Cardiac septum (tissue), 1 donor: ENCODE data around the gene STIP1. TPM values are rescaled to one million over a fixed set of nuclear protein-coding genes. Genes with fewer than 3 reads are reported as not detected.

Experiments used
- DNase-seq: peaks from one replicate; pipeline ENCODE4 v3.0.0-alpha.2; 2020; ENCODE audit warnings: low spot score
- intact Hi-C: fragments of 100-400 bp; cut with DNase I; formaldehyde crosslinking; loops from one replicate; pipeline ENCODE4 v1.14.0; 2022
- long read RNA-seq: library from polyadenylated mRNA; unstranded; transcript quantifications from one replicate; pipeline ENCODE4 v2.0.0, GENCODE V29; 2021
- total RNA-seq: library from RNA; stranded (reverse); fragmentation: NEBNext Ultra II Directional; extraction: Animal tissue kit (Norgen Biotek cat#: 25700); gene quantifications from one replicate; pipeline ENCODE4 v1.2.1, GENCODE V29; 2021
- donor health status: DM: no; HTN: no; CAD: no.

STIP1 gene
- 86.0 TPM for total RNA-seq
- long read RNA-seq, transcript STIP1-201 (14 exons, 2,196 nt), result major isoform, 185 of 217 reads
- long read RNA-seq, partial matches to known transcripts, result 18 of 217 reads
- long read RNA-seq, other reads (novel, unspliced or antisense), result 12 of 217 reads

DNA sequence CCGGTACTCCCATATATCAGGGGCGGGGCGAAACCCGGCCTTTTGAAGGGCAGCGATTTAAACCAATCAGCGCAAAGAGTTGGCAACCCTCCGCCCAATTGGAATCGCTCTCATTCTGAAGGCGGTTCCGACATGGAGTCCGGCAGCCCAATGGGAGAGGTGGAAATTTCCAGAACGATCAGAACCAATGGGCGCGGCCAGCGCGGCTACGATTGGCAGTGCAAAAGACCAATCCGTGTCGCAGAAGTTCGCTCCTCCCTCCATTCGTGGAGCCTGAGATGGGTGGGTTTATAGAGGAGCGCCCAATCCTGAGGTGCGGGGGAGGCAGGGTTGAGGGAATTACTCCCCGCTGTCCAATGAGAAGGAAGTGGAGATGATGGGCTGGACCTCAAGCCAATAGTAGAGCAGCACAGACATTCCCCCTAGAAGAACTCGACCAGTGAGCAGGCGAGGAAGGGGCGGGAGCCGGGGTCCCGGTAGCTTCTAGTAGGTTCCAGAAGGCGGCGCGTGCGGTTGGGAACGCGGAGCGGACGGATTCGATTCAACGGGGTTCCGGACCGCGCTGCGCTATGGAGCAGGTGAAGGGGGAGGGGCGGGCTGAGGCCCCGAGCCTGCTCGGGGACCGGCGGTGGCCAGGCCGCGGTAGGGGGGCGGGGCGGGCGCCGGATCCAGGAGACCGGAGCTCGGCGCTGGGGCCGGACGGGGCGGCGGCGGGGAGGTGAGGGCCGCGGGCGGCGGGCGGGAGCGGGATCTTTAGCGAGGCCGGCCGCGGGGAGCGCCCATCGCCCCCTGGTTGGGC is at the start of gene STIP1:
Gene STIP1, plus strand, starts transcription at position 479 of the 799 bp plus-strand sequence. Its CDS starts 91 bp downstream, at position 570.
- intact Hi-C loops, result loop anchor here (5.0 kb wide), 1 partner anchor 46 kb away; the partner anchor contains the start of genes DNAJC4 and VEGFB

DNA sequence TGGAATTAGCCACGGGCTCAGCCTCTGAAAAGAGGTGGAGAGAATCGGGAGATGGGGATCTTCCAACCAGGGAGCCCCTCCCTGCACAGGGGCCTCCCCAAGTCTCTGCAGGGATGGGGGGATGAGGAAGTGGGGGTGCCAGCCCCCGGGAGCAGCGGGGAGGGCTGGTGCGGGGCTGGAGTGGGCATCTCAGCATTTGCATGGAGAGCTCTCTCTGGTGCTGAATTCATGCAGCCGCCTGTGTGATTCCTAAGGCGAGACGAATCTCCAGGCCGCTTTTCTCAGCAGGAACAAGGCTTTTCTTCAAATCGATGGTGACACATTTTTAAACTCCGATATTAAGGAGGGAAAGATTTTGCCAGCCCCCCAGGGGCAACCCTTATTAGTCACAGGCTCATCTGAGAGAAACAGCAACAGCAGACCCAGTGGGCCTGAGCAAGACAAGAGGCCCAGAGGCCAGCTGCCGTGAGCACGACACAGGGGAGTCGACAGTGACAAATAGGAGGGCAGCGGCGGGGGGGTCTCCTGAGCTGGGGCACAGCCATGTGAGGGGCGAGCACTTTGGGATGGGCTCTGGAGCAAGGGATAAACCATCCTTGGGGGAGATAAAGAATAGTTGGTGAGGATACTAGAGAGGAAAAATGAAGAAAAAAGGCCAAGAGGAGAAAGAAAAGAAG is 49.1 kb upstream of the STIP1 start:
- no peak for DNase-seq
- intact Hi-C loops, result no loop called here

More for the DNA sequence above, at the start of gene STIP1:
- peak; percentile 98 for DNase-seq

DNA sequence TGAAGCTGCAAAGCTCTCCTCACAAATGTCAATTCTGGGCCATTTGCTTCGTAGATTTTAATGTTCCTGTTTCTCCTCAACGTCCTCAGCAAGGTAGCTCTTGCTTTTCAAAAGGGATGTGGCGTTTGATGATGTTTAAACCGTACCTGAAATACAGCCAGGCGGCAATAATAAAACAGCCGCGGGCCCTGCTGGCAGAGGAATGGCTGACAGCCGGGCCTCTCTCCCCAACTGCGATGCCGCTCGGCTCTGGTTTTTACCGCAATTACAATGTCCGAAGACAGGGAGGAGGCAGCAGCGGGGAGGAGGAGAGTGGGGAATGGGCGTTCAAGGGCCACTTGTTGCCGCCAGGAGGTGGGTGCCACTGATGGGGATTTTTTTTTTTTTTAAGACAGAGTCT is 47.6 kb upstream of the STIP1 start:
- intact Hi-C loops, result no loop called here
- no peak for DNase-seq

DNA sequence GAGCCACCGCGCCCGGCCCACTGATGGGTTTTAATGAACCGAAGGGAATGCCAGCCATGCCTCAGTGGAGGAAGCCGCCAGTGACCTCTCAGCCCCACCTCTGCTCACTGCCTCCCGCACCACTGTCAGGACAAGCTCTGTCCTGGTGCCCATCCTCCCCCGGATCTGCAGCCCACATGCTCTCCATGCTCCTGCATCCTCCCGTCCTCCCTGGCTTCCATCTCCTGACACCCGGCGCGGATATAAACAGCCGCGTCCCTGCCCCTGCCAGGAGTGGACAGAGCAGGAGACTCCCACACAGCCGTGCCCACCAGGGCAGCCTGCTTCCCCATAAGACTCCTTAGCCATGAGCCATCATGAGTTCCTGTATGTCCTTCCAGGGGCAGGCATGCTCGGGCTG is 46.9 kb upstream of the STIP1 start:
- intact Hi-C loops, result no loop called here
- DNase-seq, result no peak

DNA sequence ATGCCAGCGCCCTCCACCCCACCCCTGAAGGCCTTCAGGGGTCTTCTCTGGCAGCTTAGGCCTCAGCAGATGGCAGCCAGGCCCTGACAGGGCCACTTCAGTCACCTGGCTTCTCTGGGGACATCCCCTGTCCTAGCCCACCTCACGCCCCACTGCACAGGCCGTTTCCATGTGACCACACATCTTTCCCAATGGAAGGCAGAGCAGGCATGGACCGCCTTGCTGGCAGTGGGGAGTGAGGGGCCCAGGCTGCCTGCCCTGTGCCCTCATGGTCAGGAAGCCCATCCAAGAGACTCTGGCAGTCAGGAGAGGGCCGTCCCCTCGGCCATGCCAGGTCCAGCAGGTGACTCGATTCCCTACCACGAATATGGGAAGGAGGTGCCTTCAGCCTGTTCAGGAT is 45.9 kb upstream of the STIP1 start:
- intact Hi-C loops, result loop anchor here (10.0 kb wide), 1 partner anchor 375 kb away; the partner anchor contains the start of gene ZFTA
- DNase-seq, result no peak

DNA sequence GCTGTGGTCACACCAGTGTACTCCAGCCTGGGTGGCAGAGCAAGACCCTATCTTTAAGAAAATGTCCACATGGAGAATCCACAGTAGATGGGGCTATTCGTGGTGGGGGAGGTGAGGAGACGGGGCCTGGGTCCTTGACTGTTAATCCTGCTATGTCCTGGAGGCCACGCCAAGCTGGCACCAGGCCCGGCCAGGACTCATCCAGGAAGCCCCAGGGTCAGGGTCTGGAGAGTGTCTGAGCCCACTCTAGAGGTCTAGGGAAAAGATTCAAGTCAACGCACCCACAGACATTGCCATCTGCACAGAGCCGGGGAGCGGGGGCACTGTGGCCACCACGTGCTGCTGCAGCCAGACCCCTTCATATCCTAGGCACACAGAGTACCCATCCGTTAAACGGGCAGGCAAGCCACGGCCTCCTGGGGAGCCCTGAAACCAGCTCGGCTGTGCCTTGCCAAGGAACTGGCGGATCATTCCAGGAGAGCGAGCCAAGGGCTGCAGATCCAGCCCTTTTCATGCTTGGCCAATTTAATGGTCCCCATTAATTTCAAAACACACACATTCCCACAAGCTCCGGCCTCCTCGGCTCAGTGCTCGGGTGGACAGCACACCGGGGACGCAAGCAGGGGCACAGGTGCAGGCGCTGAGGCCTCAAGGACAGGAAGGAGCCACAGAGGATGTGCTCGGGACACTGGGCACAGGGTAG is 44.7 kb upstream of the STIP1 start:
- no peak for DNase-seq
- intact Hi-C loops, result loop anchor here (10.0 kb wide), 1 partner anchor 376 kb away; the partner anchor contains the start of gene ZFTA

DNA sequence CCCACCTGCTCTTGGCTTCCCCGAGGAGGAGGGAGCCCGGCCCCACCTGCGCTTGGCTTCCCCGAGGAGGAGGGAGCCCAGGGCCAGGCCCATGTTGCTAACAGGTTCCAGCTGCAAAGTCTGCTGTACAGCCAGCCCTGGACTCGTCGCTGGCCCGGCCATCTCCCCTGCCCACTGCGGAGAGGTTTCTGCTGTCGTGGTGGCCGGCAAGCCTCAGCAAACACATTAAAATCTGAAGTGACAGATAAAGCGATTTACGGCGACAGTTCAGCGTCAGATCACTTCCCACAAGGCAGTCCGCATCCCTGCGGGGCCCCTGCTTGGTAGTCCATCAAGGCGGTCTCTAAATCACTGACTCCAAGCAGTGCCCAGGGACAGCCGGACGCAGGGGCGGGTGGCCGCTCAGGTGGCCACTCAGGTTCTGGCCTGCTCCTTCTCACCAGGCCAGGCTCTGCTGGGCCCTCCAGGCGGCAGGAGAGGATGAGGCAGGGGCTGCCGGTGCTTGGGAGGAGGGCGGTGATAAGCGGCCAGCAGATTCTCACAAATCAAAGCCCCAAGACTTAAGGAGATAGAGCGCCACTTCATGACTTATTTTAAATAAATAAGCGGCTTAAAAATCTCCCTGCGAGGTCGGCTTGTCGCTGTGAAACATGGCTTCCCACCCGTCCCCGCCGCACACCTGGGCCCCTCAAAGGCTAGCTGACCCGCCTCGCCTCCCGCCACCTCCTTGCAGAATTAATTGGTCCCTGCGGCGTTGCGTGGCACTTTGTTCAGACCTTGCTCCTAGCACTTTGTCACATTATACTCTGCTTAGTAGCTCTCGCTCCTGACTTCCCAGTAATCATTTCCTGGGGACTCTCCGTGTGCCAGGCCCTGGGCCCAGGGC is 41.1 kb upstream of the STIP1 start:
- no peak for DNase-seq
- intact Hi-C loops, result loop anchor here (10.0 kb wide), 1 partner anchor 380 kb away; the partner anchor contains the start of gene ZFTA

DNA sequence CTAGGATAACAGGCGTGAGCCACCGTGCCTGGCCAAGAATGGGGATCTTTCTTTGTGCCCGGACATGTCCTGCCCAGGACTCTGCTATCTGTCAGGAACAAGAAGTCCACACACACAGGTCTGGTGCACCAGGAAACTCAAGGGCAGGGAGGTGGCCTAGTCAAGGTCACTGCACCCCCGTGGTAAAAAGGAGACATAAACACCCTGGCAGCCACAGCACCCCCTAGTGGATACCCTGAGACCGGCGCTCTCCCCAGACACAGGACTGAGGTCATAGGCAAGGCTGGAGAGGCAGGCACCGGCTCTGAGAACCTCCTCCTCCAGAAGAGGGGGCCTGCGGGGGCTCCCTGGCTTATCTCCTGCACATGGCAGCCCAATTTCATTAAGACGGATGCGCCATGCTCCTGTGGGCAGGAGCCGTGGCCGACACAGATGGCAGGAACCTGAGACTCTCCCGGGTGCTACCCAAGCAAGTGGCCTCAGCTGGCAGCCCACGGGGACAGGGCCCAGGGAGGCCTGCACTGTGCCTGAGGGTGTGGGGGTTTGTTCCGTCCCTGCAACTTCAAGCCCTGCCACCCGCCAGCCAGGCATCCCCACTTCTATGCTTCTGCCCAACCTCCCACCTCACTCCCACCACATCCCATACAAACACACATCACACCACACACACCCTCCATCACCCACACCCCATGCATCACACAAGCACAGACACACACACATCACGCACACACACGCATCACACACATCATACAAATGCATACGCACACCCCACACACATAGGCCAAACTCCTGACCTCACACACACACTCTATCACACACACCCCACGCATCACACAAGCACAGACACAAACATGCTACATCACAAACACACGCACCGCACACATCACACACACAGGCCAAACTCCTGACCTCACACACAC is 39.7 kb upstream of the STIP1 start:
- DNase-seq, result no peak
- intact Hi-C loops, result loop anchor here (10.0 kb wide), 1 partner anchor 381 kb away; the partner anchor contains the start of gene ZFTA

DNA sequence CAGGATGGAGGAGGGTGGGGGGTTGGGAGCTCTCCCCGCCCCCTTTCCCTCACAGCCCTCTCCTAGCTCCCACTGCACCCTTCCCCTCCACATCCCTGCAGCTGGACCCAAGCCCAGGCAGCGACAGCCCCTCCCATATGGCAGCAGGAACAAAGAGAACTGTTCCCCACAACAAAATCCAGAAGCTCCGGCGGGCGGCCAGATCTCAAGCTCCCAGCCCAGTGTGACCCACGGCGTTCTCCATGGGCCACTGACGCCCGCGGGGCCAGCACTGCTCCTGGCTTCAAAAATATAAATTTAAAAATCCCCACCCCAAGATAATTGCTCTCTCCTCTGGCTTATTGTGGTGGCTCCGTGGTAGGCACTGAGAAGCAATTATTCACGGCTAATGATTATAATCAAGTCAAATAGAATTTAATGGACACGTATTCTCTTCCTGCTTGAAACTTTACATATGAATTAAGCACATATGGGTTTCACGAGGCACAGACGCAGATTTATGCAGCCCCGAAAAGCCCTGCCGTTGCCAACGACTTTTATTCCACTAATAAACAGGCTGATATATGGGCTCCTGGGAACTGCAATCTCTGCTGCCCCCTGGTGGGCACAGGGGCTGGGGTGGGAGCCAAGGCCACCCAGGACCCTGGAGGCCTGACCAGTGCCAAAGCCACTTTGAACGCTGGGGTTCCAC is 37.6 kb upstream of the STIP1 start:
- intact Hi-C loops, result loop anchor here (1.0 to 10.0 kb wide), 3 partner anchors 90 to 384 kb away; partner anchors contain the start of gene ZFTA
- DNase-seq, result peak; percentile 91

DNA sequence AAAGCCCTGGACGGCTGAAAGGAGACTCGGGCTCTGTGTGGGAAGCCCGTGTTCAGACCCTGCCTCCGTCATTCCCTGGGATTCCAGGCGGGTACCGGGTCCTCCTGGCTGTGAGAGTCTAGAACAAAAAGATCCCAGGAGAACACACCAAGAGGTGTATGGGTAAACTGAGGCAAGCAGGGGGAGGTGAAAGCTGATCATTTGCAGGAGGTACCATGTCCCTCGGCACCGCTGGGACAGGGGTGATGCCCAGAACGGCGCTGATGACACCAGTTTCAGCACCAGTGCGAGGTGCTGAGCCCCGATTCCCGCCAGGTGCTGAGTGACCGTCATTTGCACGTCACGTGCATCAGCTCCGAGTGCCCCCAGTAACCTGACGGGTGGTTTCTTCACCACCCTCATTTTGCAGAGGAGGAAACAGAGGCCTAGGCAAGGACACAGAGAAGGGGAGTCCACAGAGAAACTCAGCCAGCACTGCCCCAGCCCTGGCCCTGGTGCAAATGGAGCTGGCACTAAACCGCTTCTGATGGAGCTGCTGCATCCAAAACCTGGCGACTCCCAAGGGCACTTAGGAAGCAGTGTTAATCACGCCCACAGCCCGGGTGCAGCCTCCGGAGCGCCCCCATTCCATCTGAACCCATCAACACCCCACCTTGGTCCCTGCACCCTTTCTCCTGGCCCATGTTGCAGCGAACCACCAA is 36.9 kb upstream of the STIP1 start:
- intact Hi-C loops, result loop anchor here (1.0 to 10.0 kb wide), 3 partner anchors 90 to 384 kb away; partner anchors contain the start of gene ZFTA
- no peak for DNase-seq

DNA sequence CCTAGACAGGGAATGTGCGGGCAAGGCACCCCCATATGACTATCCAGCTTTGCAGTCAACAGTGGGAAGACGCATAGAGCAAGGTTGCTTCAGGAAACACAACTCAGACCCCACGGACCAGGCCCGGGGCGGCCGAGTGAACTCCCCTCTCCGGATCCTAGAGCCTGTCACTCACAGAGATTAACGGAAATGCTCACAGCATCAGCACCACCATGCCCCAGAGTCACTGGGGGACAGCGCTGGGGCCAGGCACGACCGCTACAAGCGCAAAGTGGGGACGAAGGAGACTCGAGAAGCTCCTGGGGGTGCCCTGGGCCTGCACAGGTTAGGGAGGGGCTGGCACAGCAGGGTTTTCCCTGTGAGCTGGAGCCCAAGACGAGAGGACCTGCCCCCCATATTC is 35.9 kb upstream of the STIP1 start:
- no peak for DNase-seq

DNA sequence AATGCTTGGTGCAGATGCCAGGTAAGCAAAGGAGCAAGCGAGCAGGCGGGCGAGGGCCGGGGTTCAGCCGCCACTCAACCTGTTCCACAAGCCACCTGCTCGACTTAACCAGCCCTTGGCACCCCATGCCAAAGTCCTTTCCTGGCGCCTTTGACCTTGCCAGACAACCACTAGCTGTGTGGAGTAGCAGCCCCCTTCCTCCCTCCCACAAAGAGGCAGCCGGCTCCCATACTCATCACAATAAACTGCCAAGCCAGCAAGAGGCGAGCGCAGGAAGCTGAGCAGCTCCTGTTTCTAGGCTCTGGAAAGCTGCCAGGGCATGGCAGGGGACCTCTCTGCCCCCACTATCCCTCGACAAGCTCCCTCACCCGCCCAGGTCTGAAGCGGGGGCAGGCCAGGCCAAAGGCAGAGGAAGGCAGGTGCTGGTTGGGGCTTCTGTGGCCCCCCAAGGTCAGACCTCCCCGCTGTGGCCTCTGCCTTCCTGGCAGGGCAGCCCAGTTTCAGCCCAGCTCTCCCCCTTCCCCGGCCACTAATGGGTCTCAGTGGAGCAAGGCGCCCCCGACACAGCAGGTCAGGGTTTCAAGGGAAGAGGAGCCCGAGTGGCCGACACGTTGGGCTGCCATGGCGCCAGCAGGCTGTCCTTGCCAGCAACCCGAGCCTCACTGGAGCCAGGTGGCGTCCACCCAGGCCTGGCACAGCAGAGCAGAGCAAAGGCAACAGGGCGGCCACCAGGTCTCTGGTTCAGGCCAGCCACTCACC is 35.3 kb upstream of the STIP1 start:
- no peak for DNase-seq
- intact Hi-C loops, result loop anchor here (5.0 kb wide), 1 partner anchor 313 kb away; the partner anchor contains the start of gene MARK2

More for the DNA sequence above, 35.9 kb upstream of the STIP1 start:
- intact Hi-C loops, result loop anchor here (5.0 kb wide), 1 partner anchor 313 kb away; the partner anchor contains the start of gene MARK2

DNA sequence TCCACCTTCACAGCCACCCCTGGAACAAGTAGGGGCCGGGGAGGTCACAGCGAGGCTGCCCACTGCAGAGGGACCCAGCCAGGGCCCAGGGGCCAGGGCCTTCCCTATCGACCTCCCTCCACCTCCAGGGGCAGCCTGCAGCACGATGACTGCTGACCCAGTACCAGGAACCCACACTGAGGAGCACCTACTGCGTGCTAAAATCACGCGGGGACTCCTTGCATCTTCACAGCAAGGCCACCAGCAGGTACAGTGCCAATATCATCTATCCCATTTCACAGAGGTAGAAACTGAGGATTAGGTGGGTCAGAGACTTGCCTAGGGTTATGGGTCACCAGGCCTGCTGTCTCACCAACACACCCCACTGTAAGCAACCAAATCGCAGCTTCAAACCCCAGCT is 34.6 kb upstream of the STIP1 start:
- intact Hi-C loops, result loop anchor here (5.0 kb wide), 1 partner anchor 314 kb away; the partner anchor contains the start of gene MARK2
- DNase-seq, result no peak

DNA sequence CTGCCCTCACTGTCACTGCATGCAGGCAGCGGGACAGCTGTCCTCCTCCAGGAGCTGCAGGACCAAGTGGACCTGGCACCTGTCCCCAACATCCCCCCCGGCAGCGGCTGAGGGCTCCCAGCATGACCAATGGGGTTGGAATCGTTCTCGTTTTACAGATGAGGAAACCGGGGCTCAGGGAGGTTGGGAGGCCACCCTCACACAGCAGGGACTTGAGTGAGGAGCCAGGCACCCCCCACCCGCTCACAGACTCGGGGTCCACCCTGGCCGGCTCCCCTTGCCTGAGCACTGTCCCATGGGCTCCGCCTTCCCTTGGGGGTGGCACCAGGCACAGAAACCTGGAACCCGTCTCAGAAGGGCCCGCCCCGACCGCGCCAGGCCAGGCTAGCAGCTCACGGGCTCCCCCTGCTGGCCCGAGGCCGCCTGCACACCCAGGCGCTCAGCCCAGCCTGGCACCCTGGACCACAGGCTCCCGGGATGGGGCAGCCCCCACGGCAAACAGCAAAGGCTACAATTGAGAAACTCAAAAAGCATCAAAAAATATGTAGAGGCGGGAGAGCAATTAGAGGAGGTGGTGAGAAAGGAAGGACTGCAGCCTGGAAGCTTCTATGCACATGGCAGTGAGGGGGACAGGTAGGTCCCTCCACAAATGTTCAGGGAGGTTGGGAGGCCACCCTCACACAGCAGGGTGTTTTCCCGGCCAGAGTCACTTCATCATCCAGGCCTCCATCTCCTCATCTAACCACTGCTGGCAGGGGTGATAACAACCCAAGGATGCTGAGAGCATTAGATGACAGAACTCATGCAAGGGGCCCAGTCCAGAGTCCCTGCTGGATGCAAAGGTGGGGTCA is 32.9 kb upstream of the STIP1 start:
- DNase-seq, result peak; percentile 91
- intact Hi-C loops, result loop anchor here (5.0 kb wide), 1 partner anchor 316 kb away; the partner anchor contains the start of gene MARK2
